ENCODE results near the gene DDA1.

Gene DDA1

GRCh38 chr19:17336872-17337674 lies 27.7 kb downstream of the DDA1 start, which contains the start of gene GTPBP3:
TSS of gene GTPBP3 (plus strand) at chr19:17337553. CDS start at chr19:17337612, 59 bp downstream.
- no peaks in the 10 kb centered on the region for H3K27me3 ChIP-seq (ENCODE audit: control insufficient read depth, insufficient read depth, low read length)
- peaks cover 13% of the 10 kb centered on the region for H3K36me3 ChIP-seq (ENCODE audit: control insufficient read depth, insufficient read depth, low read length)
- no peaks in the 10 kb centered on the region for H3K9me3 ChIP-seq (ENCODE audit: control insufficient read depth, insufficient read depth, low read length)
- H3K9ac ChIP-seq (ENCODE audit: low read depth, low read length) = peak within 1 kb of the TSS; percentile 84
- peak within 1 kb of the TSS; percentile 99 for H3K4me3 ChIP-seq (ENCODE audit: low read depth, low read length)
- peaks cover 2% of the 10 kb centered on the region for H3K4me1 ChIP-seq (ENCODE audit: control insufficient read depth, insufficient read depth, low read length)

GRCh38 chr19:17337675-17338432 lies 28.5 kb downstream of the DDA1 start:
- Histone ChIP-seq H3K4me1 (ENCODE audit: control insufficient read depth, insufficient read depth, low read length) (peaks cover 2% of the 10 kb centered on the region), H3K4me3 (ENCODE audit: low read depth, low read length) (peak overlapping the region; percentile 99)

GRCh38 chr19:17338433-17339078 lies 29.2 kb downstream of the DDA1 start:
- Histone ChIP-seq H3K4me1 (ENCODE audit: control insufficient read depth, insufficient read depth, low read length) (peaks cover 2% of the 10 kb centered on the region), H3K4me3 (ENCODE audit: low read depth, low read length) (peak overlapping the region; percentile 99), H3K9me3 (ENCODE audit: control insufficient read depth, insufficient read depth, low read length) (no peaks in the 10 kb centered on the region), H3K9ac (ENCODE audit: low read depth, low read length) (no peak overlapping the region), H3K27me3 (ENCODE audit: control insufficient read depth, insufficient read depth, low read length) (no peaks in the 10 kb centered on the region), H3K36me3 (ENCODE audit: control insufficient read depth, insufficient read depth, low read length) (peaks cover 12% of the 10 kb centered on the region)

More at GRCh38 chr19:17337675-17338432, 28.5 kb downstream of the DDA1 start:
- Histone ChIP-seq H3K36me3 (ENCODE audit: control insufficient read depth, insufficient read depth, low read length) (peaks cover 13% of the 10 kb centered on the region), H3K9ac (ENCODE audit: low read depth, low read length) (peak overlapping the region; percentile 76), H3K27me3 (ENCODE audit: control insufficient read depth, insufficient read depth, low read length) (no peaks in the 10 kb centered on the region), H3K9me3 (ENCODE audit: control insufficient read depth, insufficient read depth, low read length) (no peaks in the 10 kb centered on the region)

- Histone ChIP-seq H3K4me1 (ENCODE audit: control insufficient read depth, insufficient read depth, low read length) (peaks cover 2% of the 10 kb centered on the region), H3K9ac (ENCODE audit: low read depth, low read length) (no peak overlapping the region), H3K27me3 (ENCODE audit: control insufficient read depth, insufficient read depth, low read length) (no peaks in the 10 kb centered on the region), H3K4me3 (ENCODE audit: low read depth, low read length) (no peak overlapping the region), H3K36me3 (ENCODE audit: control insufficient read depth, insufficient read depth, low read length) (peaks cover 12% of the 10 kb centered on the region), H3K9me3 (ENCODE audit: control insufficient read depth, insufficient read depth, low read length) (no peaks in the 10 kb centered on the region)
Measured at GRCh38 chr19:17339088-17339741, 29.9 kb downstream of the DDA1 start.

GRCh38 chr19:17340302-17340870 lies 31.0 kb downstream of the DDA1 start:
- Histone ChIP-seq H3K27me3 (ENCODE audit: control insufficient read depth, insufficient read depth, low read length) (no peaks in the 10 kb centered on the region), H3K9ac (ENCODE audit: low read depth, low read length) (no peak overlapping the region), H3K4me1 (ENCODE audit: control insufficient read depth, insufficient read depth, low read length) (peaks cover 2% of the 10 kb centered on the region), H3K9me3 (ENCODE audit: control insufficient read depth, insufficient read depth, low read length) (no peaks in the 10 kb centered on the region), H3K36me3 (ENCODE audit: control insufficient read depth, insufficient read depth, low read length) (peaks cover 12% of the 10 kb centered on the region), H3K4me3 (ENCODE audit: low read depth, low read length) (peak overlapping the region; percentile 57)

GRCh38 chr19:17340871-17341357 lies 31.6 kb downstream of the DDA1 start:
- Histone ChIP-seq H3K4me3 (ENCODE audit: low read depth, low read length) (peak overlapping the region; percentile 57), H3K9me3 (ENCODE audit: control insufficient read depth, insufficient read depth, low read length) (no peaks in the 10 kb centered on the region), H3K27me3 (ENCODE audit: control insufficient read depth, insufficient read depth, low read length) (no peaks in the 10 kb centered on the region), H3K9ac (ENCODE audit: low read depth, low read length) (no peak overlapping the region), H3K4me1 (ENCODE audit: control insufficient read depth, insufficient read depth, low read length) (peaks cover 2% of the 10 kb centered on the region), H3K36me3 (ENCODE audit: control insufficient read depth, insufficient read depth, low read length) (peaks cover 12% of the 10 kb centered on the region)

GRCh38 chr19:17341386-17341785 lies 32.0 kb downstream of the DDA1 start:
- Histone ChIP-seq H3K9me3 (ENCODE audit: control insufficient read depth, insufficient read depth, low read length) (no peaks in the 10 kb centered on the region), H3K27me3 (ENCODE audit: control insufficient read depth, insufficient read depth, low read length) (no peaks in the 10 kb centered on the region), H3K4me1 (ENCODE audit: control insufficient read depth, insufficient read depth, low read length) (peaks cover 3% of the 10 kb centered on the region), H3K36me3 (ENCODE audit: control insufficient read depth, insufficient read depth, low read length) (peaks cover 12% of the 10 kb centered on the region), H3K4me3 (ENCODE audit: low read depth, low read length) (no peak overlapping the region), H3K9ac (ENCODE audit: low read depth, low read length) (no peak overlapping the region)

- no peaks in the 10 kb centered on the region for H3K27me3 ChIP-seq (ENCODE audit: control insufficient read depth, insufficient read depth, low read length)
- H3K4me1 ChIP-seq (ENCODE audit: control insufficient read depth, insufficient read depth, low read length) = peaks cover 4% of the 10 kb centered on the region
- no peaks in the 10 kb centered on the region for H3K9me3 ChIP-seq (ENCODE audit: control insufficient read depth, insufficient read depth, low read length)
- H3K9ac ChIP-seq (ENCODE audit: low read depth, low read length) = no peak overlapping the region
- peaks cover 12% of the 10 kb centered on the region for H3K36me3 ChIP-seq (ENCODE audit: control insufficient read depth, insufficient read depth, low read length)
- H3K4me3 ChIP-seq (ENCODE audit: low read depth, low read length) = no peak overlapping the region
Measured at GRCh38 chr19:17341845-17342244, 32.5 kb downstream of the DDA1 start.

GRCh38 chr19:17346109-17346671 lies 36.8 kb downstream of the DDA1 start:
- H3K36me3 ChIP-seq (ENCODE audit: control insufficient read depth, insufficient read depth, low read length) = peaks cover 7% of the 10 kb centered on the region
- no peak overlapping the region for H3K9ac ChIP-seq (ENCODE audit: low read depth, low read length)
- no peak overlapping the region for H3K4me3 ChIP-seq (ENCODE audit: low read depth, low read length)
- no peaks in the 10 kb centered on the region for H3K9me3 ChIP-seq (ENCODE audit: control insufficient read depth, insufficient read depth, low read length)
- peaks cover 7% of the 10 kb centered on the region for H3K4me1 ChIP-seq (ENCODE audit: control insufficient read depth, insufficient read depth, low read length)
- no peaks in the 10 kb centered on the region for H3K27me3 ChIP-seq (ENCODE audit: control insufficient read depth, insufficient read depth, low read length)

GRCh38 chr19:17347361-17347760 lies 38.0 kb downstream of the DDA1 start:
- Histone ChIP-seq H3K36me3 (ENCODE audit: control insufficient read depth, insufficient read depth, low read length) (peaks cover 2% of the 10 kb centered on the region), H3K9me3 (ENCODE audit: control insufficient read depth, insufficient read depth, low read length) (no peaks in the 10 kb centered on the region), H3K4me3 (ENCODE audit: low read depth, low read length) (no peak overlapping the region), H3K9ac (ENCODE audit: low read depth, low read length) (no peak overlapping the region), H3K27me3 (ENCODE audit: control insufficient read depth, insufficient read depth, low read length) (no peaks in the 10 kb centered on the region), H3K4me1 (ENCODE audit: control insufficient read depth, insufficient read depth, low read length) (peaks cover 7% of the 10 kb centered on the region)
